Measurements from ENCODE around the gene TACC2.

TACC2 gene

DNA sequence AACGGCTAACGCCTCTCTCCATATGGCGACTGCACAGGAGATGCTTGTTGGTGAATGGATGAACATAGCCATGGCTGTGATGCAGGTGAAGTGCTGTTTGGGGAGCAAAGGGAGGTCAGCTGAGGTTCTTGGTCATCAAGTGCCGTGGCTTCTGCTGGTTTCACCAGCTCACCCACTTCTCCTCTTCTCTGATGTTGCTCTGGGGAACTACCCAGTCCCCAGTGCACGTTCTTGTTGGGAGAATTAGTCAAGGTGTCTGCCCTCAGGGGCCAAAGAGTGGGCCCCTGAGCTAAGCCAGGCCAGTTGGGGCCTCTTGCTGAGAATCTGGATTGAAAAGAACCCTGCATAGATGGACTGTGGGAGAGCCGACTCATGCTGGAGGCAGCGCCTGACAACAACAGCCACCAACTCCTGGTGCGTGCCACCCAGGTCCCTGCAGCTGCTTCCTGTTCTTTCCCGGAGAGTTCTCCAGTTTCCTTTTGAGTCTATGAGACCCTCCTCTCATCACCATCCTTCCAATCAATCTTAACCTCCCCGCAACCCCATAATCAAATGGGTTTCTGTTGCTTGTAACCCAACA lies 285.1 kb downstream of the TACC2 start:
- no peak for DNase-seq (ENCODE audit: low spot score)

DNA sequence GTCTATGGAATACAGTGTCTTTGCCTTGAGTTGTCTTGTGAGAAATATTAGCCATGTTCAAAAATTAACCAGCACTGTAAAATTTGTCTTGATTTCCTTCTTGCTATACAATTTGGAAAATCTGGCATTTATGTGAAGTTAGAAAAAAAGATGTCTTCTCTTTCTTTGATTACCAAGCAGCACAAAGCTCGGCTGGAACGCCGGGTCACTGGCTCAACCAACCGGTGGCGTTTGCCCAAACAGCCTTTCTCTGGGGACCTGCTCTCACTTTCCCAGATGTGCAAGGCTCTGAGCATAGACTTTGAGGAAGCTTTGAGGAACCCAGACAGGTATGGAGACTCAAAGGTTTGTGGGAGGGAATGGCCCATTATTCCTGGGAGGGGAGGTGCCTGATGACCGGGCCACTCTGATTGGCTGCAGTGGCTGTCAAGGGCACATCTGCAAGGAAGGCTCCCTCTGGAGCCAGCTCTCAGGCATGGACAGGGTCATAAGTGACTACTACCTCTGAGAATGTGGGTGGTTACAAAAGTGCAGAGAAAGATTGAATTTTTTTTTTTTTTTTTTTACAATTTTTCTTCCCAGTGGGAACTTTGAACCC lies 287.7 kb downstream of the TACC2 start:
- DNase-seq (ENCODE audit: low spot score): no peak

DNA sequence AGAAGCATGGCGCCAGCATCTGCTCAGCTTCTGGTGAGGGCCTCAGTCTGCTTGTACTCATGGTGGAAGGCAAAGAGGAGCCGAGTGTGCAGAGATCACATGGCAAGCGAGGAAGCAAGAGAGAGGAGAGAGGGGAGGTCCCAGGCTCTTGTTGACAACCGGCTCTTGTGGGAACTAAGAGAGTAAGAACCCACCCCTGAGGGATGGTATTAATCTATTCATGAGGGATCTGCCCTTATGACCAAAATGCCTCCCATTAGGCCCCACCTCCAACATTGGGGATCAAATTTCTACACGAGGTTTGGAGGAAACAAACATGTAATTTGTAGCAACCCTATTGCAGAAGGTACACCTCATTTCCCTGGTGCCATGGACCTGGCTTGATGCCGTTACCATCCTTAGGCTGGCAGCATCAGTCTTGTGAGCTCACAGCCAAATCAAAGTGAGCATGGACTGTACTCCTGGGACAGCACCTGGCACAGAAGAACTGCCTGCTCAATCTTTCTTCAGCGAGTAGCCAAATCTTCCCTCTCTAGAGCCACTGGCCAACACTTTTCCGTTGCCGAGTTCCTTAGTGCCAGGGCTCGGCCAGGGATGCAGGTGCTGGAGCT lies 288.7 kb downstream of the TACC2 start:
- no peak for DNase-seq (ENCODE audit: low spot score)

DNA sequence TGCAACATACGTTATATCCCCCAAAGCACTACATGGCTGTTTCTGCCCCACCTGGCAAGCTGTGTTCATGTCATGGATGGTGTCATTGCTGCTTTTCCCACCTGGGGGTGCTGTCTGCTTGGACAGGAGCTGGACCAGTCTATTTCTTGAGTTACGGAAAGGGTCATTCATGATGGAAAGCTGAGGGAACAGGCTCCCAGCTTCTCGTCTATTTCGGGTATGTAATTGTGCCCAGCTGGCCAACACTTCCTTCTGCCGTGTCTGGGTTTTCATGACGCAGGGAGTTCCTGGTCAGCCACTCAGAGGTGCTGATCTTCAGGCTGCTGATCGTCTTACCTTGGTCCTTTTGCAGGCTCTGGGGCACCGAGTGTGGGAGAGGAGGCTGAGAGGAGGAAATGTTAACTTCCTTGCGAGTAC lies 290.8 kb downstream of the TACC2 start:
- peak; percentile 19 for DNase-seq (ENCODE audit: low spot score)

DNA sequence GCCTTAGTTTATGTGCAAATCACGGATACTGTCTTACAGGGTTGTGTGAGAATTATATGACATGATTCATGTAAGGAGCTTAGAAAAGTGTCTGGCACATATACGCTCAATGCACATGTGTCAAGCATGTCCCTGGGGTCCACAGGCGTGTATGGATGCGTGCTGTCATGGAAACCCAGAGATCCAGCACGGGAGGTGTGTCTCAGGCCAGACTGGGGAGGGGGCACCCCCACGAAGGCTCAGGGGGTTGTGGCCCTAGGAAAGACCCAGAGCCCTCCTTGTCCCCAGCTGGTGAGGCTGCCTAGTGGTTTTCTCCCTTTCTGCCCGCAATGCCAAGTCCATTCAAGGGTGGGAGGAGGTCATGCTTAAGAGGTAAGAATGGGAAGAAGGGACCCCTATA lies 291.2 kb downstream of the TACC2 start:
- DNase-seq (ENCODE audit: low spot score): no peak

DNA sequence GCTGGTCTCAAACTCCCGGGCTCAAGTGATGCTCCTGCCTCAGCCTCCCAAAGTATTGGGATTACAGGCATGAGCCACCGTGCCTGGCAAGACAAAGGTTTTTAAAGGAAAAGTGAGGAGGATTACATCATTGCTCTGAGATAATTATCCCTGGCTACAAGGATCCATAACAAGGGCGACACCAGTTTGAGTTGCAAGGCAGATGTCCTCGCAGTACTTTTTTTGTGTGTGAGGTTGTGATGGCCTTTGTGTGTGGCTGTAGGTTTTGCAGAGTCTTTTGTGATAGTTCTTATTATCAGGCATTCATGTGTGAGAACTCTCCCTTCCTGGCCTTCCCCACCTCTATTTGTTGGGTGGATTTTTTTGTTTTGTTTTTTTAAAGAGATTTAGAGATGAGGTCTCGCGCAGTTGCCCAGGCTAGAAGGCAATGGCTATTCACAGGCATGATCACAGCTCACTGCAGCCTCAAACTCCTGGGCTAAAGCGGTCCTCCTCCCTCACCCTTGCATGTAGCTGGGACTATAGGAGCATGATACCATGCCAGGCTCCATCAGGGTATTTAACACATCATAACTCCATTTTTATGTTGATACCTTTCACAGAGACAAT lies 292.2 kb downstream of the TACC2 start:
- DNase-seq (ENCODE audit: low spot score): no peak

DNA sequence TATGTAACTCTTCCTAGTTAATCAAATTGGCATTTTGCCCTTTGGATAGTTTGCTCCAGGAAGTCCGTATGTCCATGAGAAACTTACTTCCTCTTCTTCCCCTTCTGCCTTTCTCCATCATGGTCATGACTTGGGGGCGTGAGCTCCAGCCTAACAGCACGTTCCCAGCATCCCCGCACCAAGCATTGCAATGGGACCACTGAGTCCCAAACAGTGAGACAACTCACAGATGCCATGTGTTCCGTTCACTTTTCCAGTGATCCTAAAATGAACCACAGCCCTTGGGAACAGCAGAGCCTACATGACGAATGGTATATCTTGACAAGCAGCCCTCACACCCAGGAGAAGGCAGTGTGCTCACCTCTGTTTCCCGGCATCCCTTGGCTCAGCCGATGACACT lies 292.8 kb downstream of the TACC2 start:
- DNase-seq (ENCODE audit: low spot score): no peak

DNA sequence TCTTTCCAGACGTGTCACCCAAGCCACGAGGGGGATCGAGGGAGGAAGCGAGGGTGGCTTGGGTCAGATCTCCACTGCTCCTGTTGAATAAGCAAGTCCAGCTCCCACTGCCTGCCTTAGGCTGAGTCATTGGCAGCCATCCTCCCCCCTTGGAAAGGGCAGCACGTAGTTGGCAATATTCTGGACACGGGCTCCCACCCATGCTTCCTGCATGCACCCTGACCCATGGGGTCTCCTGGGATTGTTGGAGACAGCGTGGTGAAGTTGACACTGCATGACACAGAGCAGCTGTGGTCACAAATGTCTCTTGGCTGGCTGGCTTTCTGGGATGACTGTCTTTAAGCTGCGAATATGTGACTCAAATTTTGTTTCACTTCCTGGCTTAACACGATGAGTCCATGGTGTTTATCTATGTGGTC lies 293.3 kb downstream of the TACC2 start:
- no peak for DNase-seq (ENCODE audit: low spot score)

DNA sequence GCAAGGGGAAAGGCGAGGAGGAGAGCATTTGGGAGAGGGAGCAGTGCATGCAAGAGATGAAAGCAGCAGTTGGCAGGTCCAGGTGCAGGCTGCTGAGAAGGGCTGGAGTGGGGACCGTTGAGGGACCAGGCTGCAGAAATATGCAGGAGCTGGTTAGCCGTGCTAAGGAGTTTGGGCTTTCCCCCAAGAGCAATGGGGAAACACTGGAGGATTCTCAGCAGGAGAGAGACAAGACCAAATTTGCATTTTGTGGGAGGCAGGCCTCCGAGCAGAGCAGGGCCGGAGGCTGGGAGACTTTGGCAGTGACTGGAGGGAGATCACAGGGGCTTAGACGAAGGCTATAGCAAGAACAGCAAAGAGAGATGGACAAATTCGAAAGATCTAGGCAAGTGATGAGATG lies 293.9 kb downstream of the TACC2 start:
- DNase-seq (ENCODE audit: low spot score): no peak

DNA sequence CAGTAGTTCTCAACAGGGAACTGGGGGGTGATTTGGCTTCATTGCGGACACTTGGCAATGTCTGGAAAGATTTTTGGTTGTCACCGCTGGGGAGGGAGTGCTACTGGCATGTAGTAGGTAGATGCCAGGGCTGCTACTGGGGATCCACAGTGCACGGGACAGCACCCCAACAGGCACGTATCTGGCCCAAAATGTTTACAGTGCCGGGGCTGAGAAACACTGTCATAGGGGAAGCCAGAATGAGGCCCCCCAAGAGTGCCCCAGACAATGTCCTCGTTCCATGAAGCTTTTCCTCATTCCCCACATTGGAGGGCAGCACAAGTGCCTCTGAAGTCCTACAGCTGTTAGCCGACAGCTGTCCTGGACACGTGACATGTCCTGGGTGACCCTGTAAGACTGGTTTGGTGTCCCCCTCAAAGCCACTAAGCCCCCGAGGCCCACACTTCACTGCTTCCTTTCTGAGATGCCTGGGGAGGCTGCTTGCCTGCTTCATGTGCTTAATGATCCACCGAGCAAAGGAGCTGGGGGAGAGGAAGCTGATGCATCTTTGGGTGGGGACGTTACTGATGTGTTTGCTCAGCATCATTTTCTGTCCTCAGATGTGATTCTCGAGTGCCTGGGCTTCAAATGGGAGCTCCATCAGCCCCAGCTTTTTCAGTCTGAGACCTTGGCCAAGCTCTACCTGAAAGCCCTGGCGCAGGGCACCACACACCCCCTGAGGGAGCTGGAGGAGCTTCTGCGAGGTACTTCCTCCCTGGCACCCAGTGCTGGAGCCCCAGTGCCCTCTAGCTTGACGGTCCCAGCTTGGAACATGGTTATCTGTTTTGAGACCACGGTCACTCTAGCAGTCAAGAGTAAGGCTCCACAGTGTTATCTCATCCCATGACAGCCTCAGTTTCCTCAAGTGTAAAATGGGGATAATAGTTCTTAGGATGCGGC lies 296.8 kb downstream of the TACC2 start:
- DNase-seq (ENCODE audit: low spot score): no peak

DNA sequence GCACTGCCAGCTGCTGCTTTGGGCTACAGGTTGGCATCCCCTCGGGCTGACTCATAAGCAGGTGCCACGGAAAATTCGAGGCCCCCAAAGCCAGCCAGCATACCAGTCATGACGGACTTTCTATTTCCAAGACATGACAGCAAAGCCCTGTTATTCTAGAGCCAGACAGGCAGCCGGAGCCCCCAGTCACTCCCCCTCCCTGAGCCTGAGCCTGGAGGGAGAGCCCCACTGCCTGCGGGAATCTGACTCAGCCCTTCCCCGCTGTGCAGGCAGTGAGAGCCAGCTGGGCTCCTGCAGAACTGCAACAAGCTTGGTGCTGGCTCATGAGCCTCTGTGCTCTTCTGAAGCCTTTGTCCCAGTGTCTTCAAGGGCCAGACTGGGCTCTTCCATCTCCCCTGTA lies 297.9 kb downstream of the TACC2 start:
- DNase-seq (ENCODE audit: low spot score): peak; percentile 64

DNA sequence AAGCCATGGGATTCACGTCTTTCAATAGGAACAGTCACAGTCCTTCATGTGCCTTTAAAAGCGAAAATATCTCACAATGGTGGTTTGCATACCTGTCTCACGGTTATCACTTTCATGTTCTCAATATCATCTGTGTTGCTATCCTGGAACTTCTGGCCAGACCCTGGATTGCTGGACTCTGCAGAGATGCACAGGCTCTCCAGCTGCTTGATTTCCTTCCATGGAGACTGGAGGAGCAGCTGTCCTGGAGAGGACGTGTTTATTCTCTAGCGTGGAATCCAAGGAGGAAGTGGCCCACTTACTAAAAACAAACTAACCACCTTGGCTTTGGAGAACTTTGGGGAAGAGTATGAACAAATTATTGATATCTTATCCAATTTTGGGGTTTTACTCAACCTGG lies 298.6 kb downstream of the TACC2 start:
- no peak for DNase-seq (ENCODE audit: low spot score)

DNA sequence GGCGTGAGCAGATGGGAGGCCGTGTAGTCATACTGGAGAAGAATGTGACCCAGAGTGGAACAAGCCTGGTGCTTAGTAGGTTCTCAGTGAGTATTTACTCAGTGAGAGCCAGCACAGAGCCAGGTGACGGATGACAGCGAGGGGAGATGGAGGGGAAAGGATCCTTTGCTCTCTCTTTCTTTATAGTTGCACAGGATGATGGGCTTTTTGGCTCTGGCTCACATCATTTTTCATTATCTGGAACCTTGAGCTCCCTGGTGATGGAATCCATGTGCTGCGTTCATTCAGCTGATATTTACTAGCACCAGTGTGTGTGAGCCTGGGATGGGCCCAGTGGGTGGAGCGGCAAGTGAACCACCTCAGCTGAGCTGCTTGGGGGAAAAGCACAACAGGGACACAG lies 299.3 kb downstream of the TACC2 start:
- no peak for DNase-seq (ENCODE audit: low spot score)

DNA sequence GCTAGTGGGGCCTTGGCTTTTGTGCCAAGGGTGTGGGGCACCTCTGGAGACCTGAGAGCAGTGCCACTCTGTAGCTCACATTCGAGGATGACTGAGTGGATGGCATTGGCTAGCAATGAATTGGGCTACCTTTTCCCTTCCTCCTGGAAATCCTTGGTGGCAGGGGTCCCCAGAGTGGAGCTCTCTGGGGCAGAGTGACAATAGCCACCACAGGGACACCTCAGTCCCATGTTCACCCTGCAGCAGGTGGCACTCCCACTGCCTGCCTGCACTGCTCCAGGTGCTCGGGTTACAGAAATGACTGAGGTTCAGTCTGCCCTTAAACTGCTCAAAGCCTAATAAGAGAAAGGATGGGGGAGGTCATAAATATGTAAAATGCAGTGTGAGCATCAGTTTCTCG lies 300.0 kb downstream of the TACC2 start:
- DNase-seq (ENCODE audit: low spot score): no peak

DNA sequence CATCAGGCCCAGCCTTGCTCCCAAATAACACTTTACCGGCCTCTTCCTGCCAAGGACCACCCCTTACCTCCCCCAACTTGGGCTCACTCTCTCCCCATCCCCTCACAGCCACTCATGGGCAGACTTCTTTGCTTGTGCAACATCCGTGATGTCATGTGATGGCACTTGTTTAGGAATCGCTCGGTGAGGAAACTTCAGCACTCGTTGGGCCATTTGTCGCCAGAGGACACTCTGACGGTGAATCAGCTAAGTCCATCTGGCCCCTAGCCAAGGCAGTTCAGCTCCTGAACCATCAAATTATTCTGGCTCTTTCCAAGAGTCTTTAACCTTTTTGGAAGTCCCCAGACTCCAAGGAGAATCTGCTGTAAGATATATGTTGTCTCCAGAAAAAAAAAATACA lies 301.4 kb downstream of the TACC2 start:
- no peak for DNase-seq (ENCODE audit: low spot score)

DNA sequence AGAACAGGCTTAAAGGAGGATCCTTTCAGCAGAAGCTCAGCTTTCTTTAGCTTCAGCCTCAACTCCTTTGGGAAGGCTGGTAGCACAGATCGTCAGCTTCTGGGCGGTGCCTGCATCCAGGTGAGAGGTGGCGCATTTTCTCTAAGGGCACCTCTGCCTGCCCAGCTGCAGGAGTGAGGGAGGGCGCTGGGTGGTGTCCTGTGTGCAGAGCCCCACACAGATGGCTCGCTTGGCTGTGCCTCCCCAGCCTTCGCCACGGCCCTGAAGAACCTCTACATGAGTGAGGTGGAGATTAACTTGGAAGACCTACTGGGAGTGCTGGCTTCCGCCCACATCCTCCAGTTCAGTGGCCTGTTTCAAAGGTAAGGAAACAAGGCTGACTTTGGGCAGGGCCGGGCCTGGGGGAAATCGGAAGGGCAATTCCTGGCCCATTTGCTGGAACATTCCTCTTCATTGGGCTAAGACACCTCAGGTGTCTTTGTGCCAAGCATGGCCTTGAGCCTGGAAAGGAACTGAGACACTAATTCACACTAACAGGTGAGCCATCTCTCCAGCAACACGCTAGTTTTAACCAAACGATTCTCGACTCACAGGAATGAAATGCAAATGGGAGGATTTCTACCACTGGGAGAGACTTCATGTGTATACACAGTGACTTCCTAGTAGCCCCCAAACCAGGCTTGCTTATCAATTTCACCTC lies 302.0 kb downstream of the TACC2 start:
- no peak for DNase-seq (ENCODE audit: low spot score)

DNA sequence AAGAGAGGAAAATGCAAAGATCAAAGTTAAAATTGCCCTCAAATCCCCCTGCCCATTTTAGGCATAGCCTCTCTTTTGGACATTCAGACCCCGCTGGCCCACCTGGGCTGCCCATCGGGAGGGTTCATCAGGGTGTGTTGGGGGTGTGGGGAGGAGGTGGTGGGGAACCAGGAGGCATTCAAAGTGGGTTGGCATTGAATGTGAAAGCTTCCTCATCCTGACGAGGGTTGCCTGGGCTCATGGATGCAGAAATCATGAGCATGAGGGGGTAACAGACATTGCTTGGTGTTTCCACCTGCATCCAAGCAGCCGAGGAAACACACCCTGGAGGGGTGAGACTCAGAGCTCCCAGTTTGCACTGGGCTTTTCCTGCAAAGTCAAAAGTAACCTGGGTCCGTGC lies 302.8 kb downstream of the TACC2 start:
- no peak for DNase-seq (ENCODE audit: low spot score)

DNA sequence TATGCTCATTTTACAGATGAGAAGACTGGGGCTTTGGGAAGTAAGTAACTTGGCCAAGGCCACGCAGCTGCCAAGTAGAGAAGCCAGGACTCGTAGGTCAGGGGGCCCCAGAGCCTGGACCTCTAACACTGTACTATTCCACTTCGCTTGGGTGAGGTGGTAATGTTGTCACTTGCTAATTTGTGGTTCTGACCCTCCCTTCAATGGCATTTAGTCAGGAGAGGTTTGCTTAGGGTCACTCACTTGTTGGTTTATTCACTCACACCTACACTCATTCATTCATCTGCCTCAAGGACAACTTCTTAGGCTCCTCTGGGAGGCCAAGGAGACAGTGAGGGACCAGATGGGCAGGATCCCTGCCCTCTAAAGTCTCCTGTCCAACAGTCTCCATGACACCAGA lies 303.4 kb downstream of the TACC2 start:
- DNase-seq (ENCODE audit: low spot score): no peak

DNA sequence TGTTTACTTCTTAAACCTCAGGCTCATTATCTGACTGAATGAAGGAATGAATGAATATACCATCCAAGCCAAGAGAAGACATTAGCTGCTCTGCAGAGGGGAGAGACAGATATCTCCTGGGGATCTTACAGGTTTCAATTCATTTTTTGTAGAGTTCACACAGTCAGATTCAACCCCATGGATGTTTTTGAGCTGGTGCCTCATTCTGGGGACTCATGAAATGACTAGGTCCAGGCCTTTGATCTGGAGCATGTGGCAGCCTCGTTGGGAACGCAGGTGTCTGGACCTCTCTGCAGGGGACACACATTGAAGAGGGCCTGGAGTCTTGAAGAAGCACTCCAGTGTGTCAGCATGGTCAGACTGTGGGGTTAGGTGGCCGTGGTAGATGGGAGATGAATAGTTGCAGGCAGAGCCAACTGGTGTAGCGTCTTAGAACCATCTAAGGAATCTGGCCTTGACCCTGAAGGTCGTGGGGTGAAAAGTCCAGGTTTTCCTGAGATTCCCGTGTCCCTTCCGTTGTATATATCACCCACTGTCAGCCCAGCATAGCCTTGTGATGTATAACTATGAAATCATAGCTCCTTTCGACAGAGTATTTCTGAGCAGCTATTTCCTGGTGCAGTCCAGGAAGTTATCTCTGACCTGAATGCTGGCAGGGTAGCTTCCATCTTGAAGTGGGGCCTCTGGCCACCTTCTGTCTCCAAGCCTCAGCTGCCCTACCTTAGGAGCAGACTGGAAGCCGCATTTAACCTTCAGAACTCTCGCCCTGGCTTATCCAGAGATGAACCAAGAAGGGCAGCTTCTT lies 304.4 kb downstream of the TACC2 start:
- DNase-seq (ENCODE audit: low spot score): no peak

DNA sequence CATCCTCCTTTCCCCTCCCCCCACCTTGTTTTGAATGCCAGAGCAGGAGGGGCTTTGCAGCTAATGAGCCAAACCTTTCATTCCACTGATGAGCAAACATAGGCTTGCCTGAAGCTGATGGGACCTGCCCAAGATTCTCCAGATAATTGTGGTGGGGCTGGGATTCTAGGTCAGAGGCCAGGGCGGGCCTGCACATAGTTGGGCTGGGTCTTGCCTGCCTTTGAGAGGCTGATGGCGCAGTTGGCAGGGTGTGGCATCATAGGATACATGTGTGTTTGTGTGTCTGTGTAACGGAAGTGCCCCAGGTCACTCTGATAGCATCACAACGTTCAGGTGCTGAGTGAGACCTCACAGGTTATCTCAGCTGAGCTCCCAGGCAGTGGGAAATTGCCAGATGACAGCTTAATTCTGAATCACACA lies 305.0 kb downstream of the TACC2 start:
- no peak for DNase-seq (ENCODE audit: low spot score)
